ENCODE data around the gene SDK2.

The SDK2 gene

GRCh38 chr17:73653810-73654209 lies 9.6 kb upstream of the SDK2 start:
- TF ChIP-seq SIN3A (IDR thresholded peaks at IDR 0.05; ENCODE audit: borderline replicate concordance, insufficient read depth, low read length) (no peak), POLR2AphosphoS5 (IDR thresholded peaks at IDR 0.05; ENCODE audit: low read depth, low read length) (no peak), FOXP2 (optimal IDR thresholded peaks at IDR 0.05; ENCODE audit: borderline replicate concordance, extremely low read depth, extremely low read length, insufficient read depth) (no peak), REST (IDR thresholded peaks at IDR 0.05; ENCODE audit: insufficient read depth in 1 of 2, low read depth in 2 of 2, low read length in 2 of 2) (no peak), TAF1 (IDR thresholded peaks at IDR 0.05; ENCODE audit: borderline replicate concordance, insufficient read depth, low read length) (no peak)

- no peak for TF ChIP-seq SIN3A (IDR thresholded peaks at IDR 0.05; ENCODE audit: borderline replicate concordance, insufficient read depth, low read length)
- no peak for TF ChIP-seq TAF1 (IDR thresholded peaks at IDR 0.05; ENCODE audit: borderline replicate concordance, insufficient read depth, low read length)
- TF ChIP-seq FOXP2 (optimal IDR thresholded peaks at IDR 0.05; ENCODE audit: borderline replicate concordance, extremely low read depth, extremely low read length, insufficient read depth) = no peak
- no peak for TF ChIP-seq REST (IDR thresholded peaks at IDR 0.05; ENCODE audit: insufficient read depth in 1 of 2, low read depth in 2 of 2, low read length in 2 of 2)
Measured at GRCh38 chr17:73652886-73653480, 8.7 kb upstream of the SDK2 start.

GRCh38 chr17:73650617-73651200 lies 6.5 kb upstream of the SDK2 start:
- no peak for TF ChIP-seq FOXP2 (optimal IDR thresholded peaks at IDR 0.05; ENCODE audit: borderline replicate concordance, extremely low read depth, extremely low read length, insufficient read depth)
- no peak for TF ChIP-seq REST (IDR thresholded peaks at IDR 0.05; ENCODE audit: insufficient read depth in 1 of 2, low read depth in 2 of 2, low read length in 2 of 2)
- no peak for TF ChIP-seq SIN3A (IDR thresholded peaks at IDR 0.05; ENCODE audit: borderline replicate concordance, insufficient read depth, low read length)
- no peak for TF ChIP-seq TAF1 (IDR thresholded peaks at IDR 0.05; ENCODE audit: borderline replicate concordance, insufficient read depth, low read length)
- TF ChIP-seq POLR2AphosphoS5 (IDR thresholded peaks at IDR 0.05; ENCODE audit: low read depth, low read length) = no peak

- TF ChIP-seq REST (IDR thresholded peaks at IDR 0.05; ENCODE audit: insufficient read depth in 1 of 2, low read depth in 2 of 2, low read length in 2 of 2) (no peak), TAF1 (IDR thresholded peaks at IDR 0.05; ENCODE audit: borderline replicate concordance, insufficient read depth, low read length) (no peak), FOXP2 (optimal IDR thresholded peaks at IDR 0.05; ENCODE audit: borderline replicate concordance, extremely low read depth, extremely low read length, insufficient read depth) (no peak), SIN3A (IDR thresholded peaks at IDR 0.05; ENCODE audit: borderline replicate concordance, insufficient read depth, low read length) (no peak), POLR2AphosphoS5 (IDR thresholded peaks at IDR 0.05; ENCODE audit: low read depth, low read length) (no peak)
Measured at GRCh38 chr17:73650140-73650539, 5.9 kb upstream of the SDK2 start.
